Hepatic stellate cell (primary cell): Measurements from ENCODE around the gene OSGIN1.
A peak's percentile ranks its signal among the peaks of the same experiment; 100 is the strongest.

ENCODE experiments used
- DNase-seq: peaks from one replicate; pipeline ENCODE4 v3.0.0; 2011; ENCODE audit warnings: low spot score

OSGIN1 gene

DNA sequence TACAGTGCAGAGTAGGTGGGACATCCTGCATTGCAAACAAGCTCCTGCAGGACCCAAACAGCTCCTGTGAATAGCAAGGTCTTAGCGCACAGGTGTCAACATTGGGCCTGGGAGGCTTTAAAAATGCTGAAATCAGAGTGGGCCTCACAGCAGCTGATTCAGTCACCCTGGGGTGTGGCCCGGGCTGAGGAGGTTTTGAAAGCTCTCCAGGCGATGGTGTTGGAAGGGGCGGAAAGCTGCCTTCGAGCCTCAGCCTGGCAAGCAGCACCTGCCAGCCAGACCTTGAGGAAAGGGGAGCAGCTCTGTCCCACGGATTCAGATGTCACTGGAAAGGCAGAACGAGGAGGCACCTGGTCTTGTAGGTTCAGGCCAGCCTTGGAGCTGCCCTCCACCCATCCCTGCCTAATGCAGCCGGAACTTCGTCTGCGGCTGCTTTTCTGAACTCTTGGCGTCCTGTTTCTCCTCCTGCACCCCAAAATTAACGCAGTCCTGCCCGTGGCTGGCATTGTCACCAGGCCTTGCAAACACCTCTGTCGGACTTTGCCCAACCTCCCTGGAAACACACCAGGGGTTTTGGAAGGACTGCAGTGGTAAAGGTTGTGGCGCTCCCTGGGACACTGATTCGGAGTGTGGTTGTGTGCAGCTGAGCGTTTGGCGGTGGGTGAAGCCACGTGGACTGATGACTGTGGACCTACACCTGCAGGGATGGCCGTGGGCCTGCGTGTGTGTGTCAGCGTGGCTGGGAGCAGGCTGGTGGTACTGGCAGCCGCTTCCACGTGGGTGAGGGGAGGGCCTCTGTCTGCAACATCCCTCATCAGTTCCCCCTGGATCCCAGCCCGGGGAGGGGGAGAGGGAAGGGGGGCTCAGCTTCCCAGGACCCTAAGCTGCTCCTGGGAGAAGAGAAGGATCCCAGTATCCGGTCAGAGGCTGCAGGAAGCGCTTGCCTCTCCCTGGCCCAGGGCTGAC is 18.4 kb downstream of the OSGIN1 start:
- DNase-seq: no peak

DNA sequence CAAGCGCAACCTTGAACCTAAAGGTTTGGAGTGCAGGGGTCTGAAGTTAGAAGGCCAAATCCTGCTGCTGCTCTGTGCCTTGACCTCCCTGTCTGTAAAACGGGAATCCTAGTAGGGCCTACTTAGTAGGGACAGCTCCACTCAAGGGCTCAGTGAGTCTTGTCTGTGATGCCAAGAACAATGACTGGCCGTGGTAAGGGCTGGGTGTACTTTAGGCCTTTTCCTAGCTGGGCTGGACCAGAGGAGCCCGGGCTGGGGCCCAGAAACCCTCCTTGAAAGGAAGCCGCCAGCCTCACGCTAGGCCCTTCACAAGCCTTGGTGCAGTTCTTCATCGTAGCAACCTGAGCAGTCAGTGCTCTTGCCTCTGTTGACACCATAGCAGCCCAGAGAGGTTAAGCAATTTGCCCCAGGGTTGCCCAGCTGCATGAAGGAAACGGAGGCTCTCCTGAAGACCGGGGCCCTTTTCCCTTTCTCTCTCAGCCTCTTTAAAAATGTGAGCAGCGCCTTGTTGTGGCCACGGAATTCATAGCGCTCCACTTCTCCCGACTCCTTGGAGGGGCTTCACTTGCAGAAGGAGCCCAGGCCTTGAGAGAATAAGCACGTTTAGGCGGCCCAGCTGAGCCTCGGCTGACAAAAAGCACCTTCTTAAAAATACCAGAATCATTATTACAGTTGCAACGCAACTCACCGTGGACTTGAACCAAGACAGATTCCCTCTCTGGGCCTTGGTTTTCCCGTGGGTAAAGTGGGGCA is 19.4 kb downstream of the OSGIN1 start:
- no peak for DNase-seq

DNA sequence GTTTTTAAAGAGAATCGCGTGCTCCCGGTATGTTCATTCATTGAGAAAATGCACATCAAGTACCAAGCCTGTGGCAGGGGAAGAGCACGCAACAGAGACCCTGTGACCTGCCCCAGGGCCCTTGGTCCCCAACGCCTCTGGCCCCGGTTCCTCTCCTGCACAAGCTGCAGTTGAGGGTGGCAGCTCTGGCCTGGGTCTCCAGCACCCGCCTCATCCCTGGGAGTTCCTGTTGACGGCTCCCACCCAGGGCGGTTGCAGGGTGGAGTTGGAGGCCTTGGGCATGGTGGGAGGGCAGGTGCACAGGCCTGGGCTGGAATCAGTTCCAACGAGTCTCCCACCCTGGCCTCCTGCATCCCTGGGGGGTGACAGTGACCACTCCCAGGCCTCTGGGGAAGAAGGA is 20.0 kb downstream of the OSGIN1 start:
- DNase-seq: no peak

DNA sequence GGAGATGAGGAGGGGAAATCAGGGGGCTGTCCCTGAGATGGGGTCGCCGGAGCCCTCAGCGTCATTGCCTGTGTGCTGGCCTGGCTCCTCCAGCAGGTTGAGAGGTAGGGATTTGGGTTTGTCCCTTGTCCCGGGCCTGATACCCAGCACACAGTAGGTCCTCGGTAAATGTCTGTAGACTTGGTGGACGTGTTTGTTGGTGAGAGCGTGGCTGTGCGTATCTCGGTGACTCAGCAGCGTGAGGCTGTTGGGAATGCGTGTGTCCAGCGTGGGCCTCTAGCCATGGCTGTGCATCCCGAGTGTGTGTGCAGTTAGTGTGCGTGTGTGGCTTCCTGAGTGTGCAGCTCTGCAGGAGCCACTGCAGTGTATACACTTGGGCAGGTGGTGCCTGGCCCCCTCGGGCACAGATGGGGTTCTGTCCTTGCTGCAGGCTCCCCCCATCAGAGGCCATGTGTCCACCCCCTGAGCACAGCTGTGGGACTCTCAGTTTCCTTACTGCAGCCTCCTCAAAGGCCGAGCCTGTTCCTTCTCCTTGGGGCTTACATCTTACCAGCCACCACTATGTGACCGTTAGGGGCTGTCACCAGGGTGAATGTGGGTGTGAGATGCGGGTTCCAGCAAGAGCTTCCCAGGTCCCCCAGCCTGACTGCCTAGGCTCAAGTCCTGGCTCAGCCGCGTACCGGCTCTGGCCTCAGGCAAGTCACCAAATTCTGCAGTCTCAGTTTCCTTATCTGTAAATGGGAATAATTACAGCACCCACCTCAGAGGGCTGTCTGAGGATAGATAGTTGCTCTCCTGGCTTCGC is 20.7 kb downstream of the OSGIN1 start:
- DNase-seq: no peak

DNA sequence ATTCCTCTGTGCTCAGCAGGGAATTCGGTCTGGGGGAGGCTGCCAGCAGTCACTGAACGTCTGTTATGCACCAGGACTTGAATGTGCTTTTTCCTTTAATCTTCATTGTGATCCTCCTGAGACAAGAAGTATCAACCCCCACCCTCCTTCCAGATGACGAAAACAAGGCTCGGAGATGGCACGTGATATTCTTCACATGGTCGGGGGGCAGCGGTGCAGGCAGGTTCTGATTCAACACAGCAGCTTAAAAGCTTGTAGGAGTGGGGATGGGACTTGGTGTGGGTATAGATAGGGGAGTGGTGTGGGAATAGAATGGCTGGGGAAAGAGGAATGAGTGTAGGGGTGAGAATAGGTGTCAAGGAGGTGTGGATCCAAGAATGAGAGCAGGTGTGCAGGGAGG is 21.4 kb downstream of the OSGIN1 start:
- no peak for DNase-seq

DNA sequence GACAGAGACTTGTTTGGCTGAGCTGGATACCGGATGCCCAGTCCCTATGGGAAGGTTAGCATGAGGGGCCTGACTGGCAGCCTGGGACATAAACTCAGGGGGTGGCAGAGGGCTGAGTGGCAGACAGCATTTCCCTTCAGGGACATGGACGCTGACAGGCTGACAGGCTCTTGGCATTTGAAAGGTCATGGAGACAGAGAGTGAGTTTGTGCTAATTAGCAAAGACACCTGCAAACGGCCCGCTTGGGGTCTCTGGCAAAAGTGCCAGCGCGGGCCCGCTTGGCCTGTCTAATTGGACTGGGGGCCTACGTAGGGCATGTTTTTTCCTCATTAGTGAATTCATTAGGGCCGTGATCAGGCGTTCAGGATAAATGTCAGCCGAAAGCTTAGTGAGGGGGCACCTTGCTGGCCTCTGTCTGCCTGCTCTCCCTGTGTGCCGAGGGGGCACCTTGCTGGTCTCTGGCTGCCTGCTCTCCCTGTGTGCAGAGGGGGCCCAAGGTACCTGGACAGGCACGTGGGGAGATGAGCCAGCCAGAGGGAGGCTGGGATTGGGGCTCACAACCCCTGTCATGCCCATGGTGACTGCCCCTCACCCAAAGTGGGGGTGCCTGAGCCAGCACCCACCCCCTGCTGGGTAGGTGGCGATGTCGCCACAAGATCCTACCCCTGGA is 22.7 kb downstream of the OSGIN1 start:
- no peak for DNase-seq

DNA sequence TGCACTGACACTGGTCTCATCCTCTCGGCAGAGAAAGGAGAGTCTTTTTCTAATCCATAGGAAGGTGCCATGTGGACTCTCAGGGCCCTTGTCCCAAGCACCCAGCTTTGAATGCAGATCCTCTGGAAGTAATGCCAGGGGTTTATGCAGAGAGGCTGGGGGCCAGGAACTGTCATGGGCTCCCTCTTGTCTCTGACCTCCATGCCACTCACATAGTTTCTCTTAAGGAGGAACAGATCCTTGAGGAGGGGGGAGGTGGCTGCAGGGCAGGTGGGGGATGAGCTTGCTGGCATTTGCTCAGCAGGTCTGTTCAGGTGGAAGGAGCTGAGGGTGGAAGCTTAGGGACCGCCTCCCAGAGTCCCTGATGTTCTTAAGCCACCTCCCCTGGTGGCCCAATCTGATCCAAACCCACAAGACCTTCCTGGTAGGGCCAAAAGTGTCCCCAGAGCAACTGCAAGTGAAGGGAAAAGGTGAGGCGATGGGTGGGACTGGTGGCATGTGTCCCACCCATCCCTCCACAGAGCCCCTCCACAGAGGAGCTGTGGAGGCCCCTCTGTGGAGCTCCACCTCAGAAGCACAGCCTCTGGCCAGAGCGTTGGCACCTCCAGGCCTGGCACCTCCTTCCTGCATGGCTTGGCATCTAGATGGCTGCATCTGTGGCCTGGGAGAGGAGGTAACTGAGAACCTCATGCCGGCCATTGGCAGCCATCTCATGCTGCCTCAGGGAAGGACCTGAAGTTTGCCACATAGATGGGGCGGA is 24.2 kb downstream of the OSGIN1 start:
- no peak for DNase-seq

DNA sequence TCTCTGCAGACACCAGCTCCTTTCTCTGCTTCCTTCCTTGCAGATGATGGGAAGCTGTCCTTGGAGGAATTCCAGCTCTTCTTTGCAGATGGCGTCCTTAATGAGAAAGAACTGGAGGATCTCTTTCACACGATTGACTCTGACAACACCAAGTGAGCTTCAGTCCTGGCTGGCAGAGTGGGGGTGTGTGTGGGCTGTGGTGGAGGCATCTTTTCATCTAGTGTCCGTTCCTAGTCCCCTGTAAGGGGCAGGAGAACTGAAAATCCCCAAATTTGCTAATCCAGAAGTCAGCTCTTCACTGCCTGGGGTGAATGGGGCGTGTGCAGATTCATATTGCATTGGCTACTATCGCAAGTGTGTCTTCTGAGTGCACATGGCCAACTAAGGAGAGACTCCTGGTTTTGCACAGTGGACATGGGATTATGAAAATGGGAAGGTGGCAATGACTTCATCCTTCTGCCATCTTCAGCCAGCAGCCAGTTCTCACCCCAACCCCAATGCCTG is 25.4 kb downstream of the OSGIN1 start:
- no peak for DNase-seq

DNA sequence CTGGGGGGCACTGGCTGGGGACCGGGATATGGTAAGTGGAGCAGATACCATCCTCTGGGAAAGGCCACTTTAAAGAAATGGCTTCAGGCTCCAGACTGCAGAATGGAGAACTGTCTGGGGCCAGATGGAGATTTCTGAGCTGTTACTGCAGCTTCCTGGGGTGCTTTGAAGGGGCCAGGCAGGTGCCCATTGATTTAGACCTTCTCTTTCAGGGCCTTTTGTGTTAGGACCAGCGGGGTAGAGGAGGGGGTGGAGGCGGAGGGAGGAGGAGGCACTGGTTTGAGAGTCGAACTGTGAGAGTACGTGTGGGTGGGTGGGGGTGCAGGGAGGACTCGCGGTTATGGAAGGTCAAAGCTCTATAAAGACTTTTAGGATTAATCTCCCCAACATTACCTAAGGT is 26.4 kb downstream of the OSGIN1 start:
- DNase-seq: no peak

DNA sequence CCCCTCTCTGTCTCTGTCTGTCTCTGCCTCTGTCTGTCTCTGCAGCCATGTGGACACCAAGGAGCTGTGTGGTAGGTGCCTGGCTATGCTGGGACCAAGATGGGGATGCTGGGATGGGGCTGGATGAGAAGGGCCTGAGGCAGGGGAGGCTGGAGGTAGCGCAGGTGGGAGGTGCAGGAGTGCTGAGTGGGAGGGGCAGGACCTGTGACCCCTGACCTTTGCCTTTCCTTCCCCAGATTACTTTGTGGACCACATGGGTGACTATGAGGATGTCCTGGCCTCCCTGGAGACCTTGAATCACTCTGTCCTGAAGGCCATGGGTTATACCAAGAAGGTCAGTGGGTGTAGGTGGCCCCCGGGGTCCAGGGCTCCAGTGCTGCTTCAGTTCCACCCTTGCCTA is 27.8 kb downstream of the OSGIN1 start:
- DNase-seq: no peak

DNA sequence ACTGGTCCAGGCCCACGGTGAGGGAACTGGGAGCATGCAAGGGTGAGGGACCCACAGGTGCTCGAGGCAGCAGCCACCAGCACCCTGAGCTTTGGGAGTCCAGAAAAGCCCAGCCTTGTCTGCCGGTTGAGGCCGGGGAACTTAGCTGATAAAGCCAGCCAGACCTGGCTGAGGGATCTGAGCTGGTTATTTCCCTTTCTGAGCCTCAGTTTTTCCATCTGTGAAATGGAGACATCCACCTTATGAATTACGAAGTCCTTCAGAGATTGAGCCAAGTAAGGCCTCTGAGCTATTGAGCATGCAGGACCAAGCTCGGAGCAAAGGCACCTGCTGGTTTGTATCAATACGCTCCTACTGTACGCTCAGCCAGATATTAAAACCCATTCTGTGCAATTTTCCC is 28.8 kb downstream of the OSGIN1 start:
- DNase-seq: no peak

DNA sequence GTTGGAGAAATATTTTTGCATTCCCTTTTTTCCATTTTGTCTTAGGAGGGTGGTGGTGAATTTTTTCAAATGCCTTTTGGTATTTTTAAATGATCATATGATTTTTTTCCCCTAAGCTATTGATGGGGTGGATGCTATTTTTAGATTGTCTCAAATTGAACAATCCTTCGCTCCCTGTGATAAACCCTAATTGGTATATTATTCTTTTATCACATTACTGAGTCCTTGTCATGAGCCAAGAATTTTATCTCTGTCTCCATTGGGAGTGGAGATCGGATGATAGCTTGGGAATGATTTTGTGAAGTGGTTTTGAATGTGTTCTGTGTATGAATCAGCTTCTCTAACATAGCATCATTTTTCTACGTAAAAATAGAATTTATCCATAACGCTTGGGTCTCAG is 30.5 kb downstream of the OSGIN1 start:
- no peak for DNase-seq

DNA sequence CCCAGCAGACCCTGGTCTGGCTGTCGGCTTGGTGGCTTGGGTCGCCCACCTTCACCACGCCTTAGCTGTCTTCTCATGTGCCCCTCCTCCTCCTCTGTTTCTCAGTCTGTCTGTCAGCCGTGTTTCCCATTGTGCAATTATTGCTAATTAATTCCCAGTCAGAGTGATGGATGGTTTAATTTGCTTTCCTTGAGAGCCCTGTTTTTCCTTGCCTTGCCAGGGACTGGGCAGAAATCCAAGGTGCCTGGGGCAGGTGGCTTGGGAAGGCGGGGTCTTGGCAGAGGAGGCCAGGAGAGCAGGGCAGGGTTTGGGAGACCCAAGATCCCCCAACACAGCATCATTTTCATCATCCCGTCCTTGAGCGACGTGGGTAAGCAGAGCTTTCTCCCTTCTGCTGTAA is 36.3 kb downstream of the OSGIN1 start:
- no peak for DNase-seq

DNA sequence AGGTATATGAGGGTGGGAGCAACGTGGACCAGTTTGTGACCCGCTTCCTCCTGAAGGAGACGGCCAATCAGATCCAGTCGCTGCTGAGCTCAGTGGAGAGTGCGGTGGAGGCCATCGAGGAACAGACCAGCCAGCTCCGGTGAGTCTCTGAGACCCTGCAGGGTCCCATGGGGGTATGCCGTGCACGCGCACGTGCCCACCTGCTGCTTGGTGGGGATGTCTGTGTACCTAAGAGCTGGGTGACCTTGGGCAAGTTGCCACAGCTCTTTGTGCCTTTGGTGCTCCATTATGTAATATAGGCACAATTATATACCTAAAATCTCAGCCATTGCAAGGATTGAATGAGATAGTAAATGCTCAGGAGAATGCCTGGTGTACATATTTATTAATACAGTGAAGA is 37.5 kb downstream of the OSGIN1 start:
- DNase-seq: no peak

DNA sequence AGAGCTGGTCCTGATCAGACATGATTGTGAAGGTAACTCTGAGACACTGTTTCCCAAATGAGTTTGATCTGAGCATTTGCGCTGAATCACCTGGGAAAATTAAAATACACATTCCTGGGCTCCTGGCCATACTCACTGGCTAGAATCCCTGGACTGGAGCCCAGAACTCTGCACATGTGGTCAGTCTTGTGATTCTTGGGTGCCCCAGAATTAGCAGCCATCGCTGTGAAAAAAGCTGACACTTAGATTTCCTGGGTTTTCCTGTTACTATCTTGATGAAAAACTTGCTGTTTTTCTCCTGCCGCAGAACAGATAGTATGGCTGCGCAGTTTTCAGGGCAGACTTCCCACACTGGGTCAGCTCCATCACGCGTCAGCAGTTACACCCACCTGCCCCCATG is 39.6 kb downstream of the OSGIN1 start:
- DNase-seq: peak; percentile 41

DNA sequence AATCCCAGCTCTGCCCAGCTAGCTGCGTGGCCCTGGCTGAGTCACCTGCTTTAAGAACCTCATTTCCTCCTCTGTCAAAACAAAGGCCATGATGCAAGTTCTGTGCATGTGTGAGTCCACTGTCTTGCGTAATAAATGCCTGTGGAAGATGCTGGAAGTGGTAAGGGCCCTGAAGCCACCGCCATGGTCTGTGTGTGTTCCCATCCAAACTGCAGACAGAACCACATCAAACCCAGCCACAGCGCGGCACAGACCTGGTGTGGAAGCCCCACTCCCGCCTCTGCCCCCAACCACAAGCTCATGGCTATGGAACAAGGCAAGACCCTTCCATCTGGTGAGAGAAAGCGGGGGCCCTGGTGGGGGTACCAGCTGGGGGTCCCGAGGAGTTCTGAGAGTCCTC is 41.0 kb downstream of the OSGIN1 start:
- peak; percentile 90 for DNase-seq

DNA sequence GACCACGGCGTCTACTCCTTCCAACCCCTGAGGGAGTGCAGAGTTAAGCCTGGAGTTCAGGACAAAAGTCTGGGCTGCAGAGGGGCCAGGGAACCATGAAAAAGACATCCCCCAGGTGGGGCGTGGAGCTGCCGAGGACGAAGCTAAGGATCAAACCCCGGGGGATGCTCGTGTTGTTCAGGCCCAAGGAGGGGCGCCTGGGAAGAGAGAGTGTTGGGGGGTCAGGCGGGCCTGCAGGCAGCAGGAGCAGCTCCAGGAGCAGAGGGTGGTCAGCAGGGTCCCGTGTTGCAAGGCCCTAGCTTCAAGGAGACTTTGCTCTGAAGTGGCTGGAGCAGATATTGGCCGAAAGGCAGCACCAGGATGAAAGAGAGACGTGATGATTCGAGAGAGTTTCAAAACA is 41.7 kb downstream of the OSGIN1 start:
- DNase-seq: no peak

DNA sequence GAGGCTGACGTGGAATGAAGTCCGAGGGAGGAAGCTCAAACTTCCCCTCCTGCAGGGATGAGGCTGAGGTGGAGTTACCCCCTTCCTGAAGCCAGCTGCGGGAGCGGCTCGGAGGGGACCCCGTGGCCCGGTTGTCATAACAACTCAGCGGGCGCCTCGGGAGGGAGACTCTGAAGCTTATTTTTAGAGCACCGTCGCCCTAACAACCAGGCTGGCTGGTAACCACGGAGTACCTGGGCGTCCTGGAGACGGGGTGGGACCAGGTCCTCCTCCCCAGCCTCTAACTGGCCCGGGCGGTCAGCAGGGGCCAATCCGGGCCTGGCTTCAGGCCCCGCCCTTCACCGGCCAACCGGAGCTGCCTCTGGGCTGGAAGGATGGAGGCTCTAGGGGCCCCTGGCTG is 42.7 kb downstream of the OSGIN1 start:
- no peak for DNase-seq

DNA sequence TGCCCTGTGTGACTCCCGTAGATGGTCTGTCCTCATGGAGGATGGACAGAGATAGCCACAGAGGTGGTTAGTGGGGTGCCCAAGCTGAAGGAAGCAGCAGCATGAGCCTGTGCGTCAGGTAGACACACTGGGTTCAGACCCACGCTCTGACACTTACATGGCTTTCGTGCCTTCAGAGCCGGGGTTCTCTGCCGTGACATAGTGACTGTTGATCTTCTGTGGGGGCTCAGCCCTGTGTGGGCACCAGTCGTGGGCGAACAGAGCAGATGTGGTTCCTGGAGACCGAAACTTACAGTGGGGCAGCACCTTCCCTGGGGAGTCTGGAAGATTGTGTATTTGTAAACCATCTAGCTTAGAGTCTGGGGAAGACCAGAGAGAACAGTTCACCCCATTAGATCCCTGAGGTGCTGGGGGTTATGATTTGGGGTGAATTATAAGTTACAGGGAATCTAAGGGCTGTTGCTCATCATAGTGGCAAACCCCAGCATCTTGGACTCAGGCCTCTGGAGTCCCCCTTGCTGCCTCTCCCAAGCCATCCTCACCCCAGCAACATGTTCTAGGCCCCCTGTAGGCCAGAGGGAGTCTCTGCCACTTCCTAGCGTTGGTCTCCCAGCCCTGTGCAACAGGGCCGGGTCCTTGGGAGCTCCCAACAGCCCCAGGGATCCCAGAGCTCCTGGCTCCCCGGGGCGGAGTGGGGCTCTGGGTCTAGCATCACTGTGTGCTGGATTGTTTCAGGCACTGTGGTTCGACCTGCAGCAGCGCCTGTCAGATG is 43.6 kb downstream of the OSGIN1 start:
- no peak for DNase-seq

DNA sequence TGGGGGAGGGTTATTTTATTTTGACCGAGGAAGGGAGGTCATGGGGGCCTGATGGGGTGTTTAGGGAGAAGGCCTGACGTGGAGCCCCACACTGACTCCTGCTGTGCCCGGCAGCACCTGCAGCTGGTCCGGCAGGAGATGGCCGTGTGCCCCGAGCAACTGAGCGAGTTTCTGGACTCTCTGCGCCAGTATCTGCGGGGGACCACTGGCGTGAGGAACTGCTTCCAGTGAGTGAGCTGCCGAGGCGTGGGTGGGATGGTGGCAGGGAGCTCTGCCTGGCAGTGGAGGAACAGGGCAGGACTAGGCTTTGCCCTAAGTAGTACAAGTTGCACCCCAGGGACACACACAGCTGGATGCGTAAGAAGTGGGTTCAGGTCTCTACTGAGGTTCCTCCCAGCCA is 45.1 kb downstream of the OSGIN1 start:
- DNase-seq: no peak
